K562 (cell line): ENCODE data around the gene STING1. TPM values are rescaled to one million over a fixed set of nuclear protein-coding genes. Genes with fewer than 3 reads are reported as not detected.
"Not testable (repeated sequence)": the region's sequence is repeated elsewhere in the genome, so short reads cannot be mapped to it uniquely, and the experiment has no call there.

ENCODE experiments used
- ATAC-seq: fragments of 200-7000 bp; cut with Tn5 transposase; 3 replicates; pipeline ENCODE4 v1.9.1; 2020; ENCODE audit warnings: moderate library complexity
- BruUV-seq: library from RNA; stranded (reverse); fragments of 400-500 nt; replicated peaks from 2 replicates; lab custom pipeline; 2021; lab: Mats Ljungman, UMichigan
- CTCF ChIA-PET: fragments of 300-600 bp; formaldehyde crosslinking; extraction: SDS; loops from one replicate; lab custom pipeline; 2021; ENCODE audit warnings: low intra/inter-chr PET ratio; lab: Yijun Ruan, JAX
- POLR2A ChIA-PET: fragments of 300-600, 350-650 bp; sonication (Branson Sonifier 250); formaldehyde crosslinking; extraction: SDS; loops from one replicate; lab custom pipeline; 2021; ENCODE audit warnings: antibody characterized with exemption, inconsistent platforms; lab: Yijun Ruan, JAX
- DNase-seq, 4 experiments: peaks; one replicate each; pipeline versions ENCODE4 v3.0.0 to v3.0.0-alpha.2; 2011 to 2018; ENCODE audit warnings: low spot score in 3 of 4, mixed read lengths in 3 of 4; ENCODE audit errors: extremely low read depth in 1 of 4
- FAIRE-seq: peaks from 2 replicates; lab custom pipeline; 2011; peaks lifted over from hg19 to GRCh38; lab: Jason Lieb, UNC
- H2AFZ ChIP-seq: 2 replicates; pipeline ENCODE4 v1.6.0; 2011; ENCODE audit warnings: low read depth, low read length, control low read depth, inconsistent platforms
- H3K27ac ChIP-seq: fragments of 200-600 bp; 3 replicates; pipeline ENCODE4 v1.8.0; 2011; ENCODE audit warnings: low read depth, mild to moderate bottlenecking, control low read depth, inconsistent platforms, low read length, moderate library complexity, mixed read lengths; ENCODE audit errors: extremely low read depth
- H3K27me3 ChIP-seq, 2 experiments: fragments of 300-600 bp in 1 of 2; 2 replicates in 1 of 2; 3 replicates in 1 of 2; pipeline versions ENCODE4 v1.6.0 to v1.8.0; 2011; ENCODE audit warnings: inconsistent platforms in 2 of 2, low read length in 2 of 2, mild to moderate bottlenecking in 1 of 2, mixed read lengths in 1 of 2, moderate library complexity in 1 of 2; ENCODE audit not compliant: control insufficient read depth in 2 of 2, insufficient read depth in 2 of 2
- H3K36me3 ChIP-seq: fragments of 300-600 bp; 3 replicates; pipeline ENCODE4 v1.8.0; 2011; ENCODE audit warnings: mild to moderate bottlenecking, low read length, inconsistent platforms; ENCODE audit not compliant: control insufficient read depth, insufficient read depth
- H3K4me1 ChIP-seq, 2 experiments: fragments of 200-600 bp in 1 of 2; replicated peaks in 1 of 2; 2 replicates in 1 of 2; 3 replicates in 1 of 2; pipeline versions ENCODE4 v1.5.1 to v1.8.0; 2011; ENCODE audit warnings: inconsistent platforms in 2 of 2, low read length in 2 of 2, mild to moderate bottlenecking in 1 of 2, mixed read lengths in 1 of 2, moderate library complexity in 1 of 2; ENCODE audit not compliant: control insufficient read depth in 2 of 2, insufficient read depth in 2 of 2
- H3K4me2 ChIP-seq: 2 replicates; pipeline ENCODE4 v1.6.1; 2011; ENCODE audit warnings: low read length, control low read depth, inconsistent platforms, mixed read lengths; ENCODE audit not compliant: insufficient read depth
- H3K4me3 ChIP-seq: fragments of 200-600 bp; sonication (generic), shearing (Covaris generic); 2 replicates; pipeline ENCODE4 v1.5.1; 2016; ENCODE audit warnings: control low read depth, inconsistent platforms
- H3K79me2 ChIP-seq: fragments of 200-600 bp; 3 replicates; pipeline ENCODE4 v1.8.0; 2011; ENCODE audit warnings: low read length, inconsistent platforms; ENCODE audit not compliant: control insufficient read depth, insufficient read depth
- H3K9ac ChIP-seq, 2 experiments: 2 replicates each; pipeline versions ENCODE4 v1.6.0 to v1.6.1; 2011; ENCODE audit warnings: low read depth in 2 of 2, low read length in 2 of 2, control low read depth in 1 of 2, inconsistent platforms in 1 of 2, mild to moderate bottlenecking in 1 of 2, mixed read lengths in 1 of 2; ENCODE audit not compliant: insufficient read depth in 1 of 2
- H3K9me1 ChIP-seq: one replicate; pipeline ENCODE4 v1.6.0; 2011; ENCODE audit warnings: inconsistent platforms, mild to moderate bottlenecking, low read length, moderate library complexity; ENCODE audit not compliant: control insufficient read depth, insufficient read depth
- H3K9me3 ChIP-seq: replicated peaks from 2 replicates; pipeline ENCODE4 v1.5.1; 2011; ENCODE audit warnings: low read depth, low read length, inconsistent platforms; ENCODE audit not compliant: control insufficient read depth, insufficient read depth
- H4K20me1 ChIP-seq: replicated peaks from 2 replicates; pipeline ENCODE4 v1.6.1; 2011; ENCODE audit warnings: low read length, inconsistent platforms, mixed read lengths; ENCODE audit not compliant: control insufficient read depth, insufficient read depth
- C11orf30 ChIP-seq: fragments of 450-650 bp; IDR thresholded peaks from 2 replicates; pipeline ENCODE4 v1.6.1; 2016; ENCODE audit warnings: low read depth, mild to moderate bottlenecking
- DNMT1 ChIP-seq: fragments of 450-650 bp; IDR thresholded peaks from 2 replicates; pipeline ENCODE4 v1.6.1; 2016; ENCODE audit warnings: antibody characterized with exemption, mild to moderate bottlenecking
- FOSL1 ChIP-seq: fragments of 200-800 bp; sonication (Bioruptor generic); conservative IDR thresholded peaks from 2 replicates; pipeline ENCODE4 v1.6.1; 2016; ENCODE audit warnings: missing genetic modification characterization, missing compliant biosample characterization
- MAFG ChIP-seq: fragments of 450-650 bp; conservative IDR thresholded peaks from 2 replicates; pipeline ENCODE4 v1.6.1; 2016; ENCODE audit warnings: missing genetic modification characterization, missing compliant biosample characterization
- NFE2 ChIP-seq: IDR thresholded peaks from 2 replicates; pipeline ENCODE4 v1.6.1; 2014; ENCODE audit warnings: antibody characterized with exemption, low read depth
- ZNF592 ChIP-seq: fragments of 450-650 bp; IDR thresholded peaks from 2 replicates; pipeline ENCODE4 v1.6.1; 2017; ENCODE audit warnings: antibody characterized with exemption, mild to moderate bottlenecking
- WGBS: fragments of 100-300 bp; shearing (Covaris generic); methylation state at CpG from one replicate; pipeline ENCODE4 v1.1.6; 2016; ENCODE audit warnings: low coverage, mixed read lengths; ENCODE audit not compliant: insufficient coverage; ENCODE audit errors: missing lambda C conversion rate; 5-methylcytosine and 5-hydroxymethylcytosine counted together
- in situ Hi-C: fragments of 300-500 bp; cut with MboI; formaldehyde crosslinking; loops from 4 replicates; pipeline ENCODE4 v1.15.0; 2018; ENCODE audit warnings: inconsistent platforms, mixed read lengths
- intact Hi-C: fragments of 100-400 bp; cut with micrococcal nuclease; formaldehyde crosslinking; loops from 2 replicates; pipeline ENCODE4 v1.14.2; 2022
- polyA plus RNA-seq, 8 experiments: library from polyadenylated mRNA; depleted of rRNA in 4 of 8; stranded (reverse) in 5 of 8; unstranded in 3 of 8; fragments of >200 nt; fragmentation: Nextera tagmentation in 2 of 8; fragmentation: Illumina TruSeq in 1 of 8; extraction: Ambion mirVana in 2 of 8; extraction: Trizol in 1 of 8; gene quantifications; 2 replicates each; pipeline versions ENCODE4 v1.2.1 to v1.2.3, GENCODE V29; 2011 to 2014; ENCODE audit warnings: inconsistent platforms in 1 of 8, missing spikeins in 1 of 8
- total RNA-seq, 7 experiments: library from RNA; depleted of rRNA in 6 of 7; stranded (reverse); fragments of >200 nt in 6 of 7; fragmentation: Illumina TruSeq in 2 of 7; extraction: Trizol in 2 of 7; gene quantifications; 2 replicates each; pipeline versions ENCODE4 v1.2.1 to v1.2.3, GENCODE V29; 2011 to 2021; ENCODE audit warnings: low replicate concordance in 1 of 7

The STING1 gene
- total and polyA plus RNA-seq, 9 of the 15 experiments (the other 6 are each of a cell fraction or from before 2014, with no cell fraction given): 20.8 to 69.1 (median 44.7) TPM

GRCh38 chr5:139525586-139526308 lies 43.2 kb upstream of the STING1 start:
- FAIRE-seq, CTCF ChIA-PET, H3K27me3 ChIP-seq, H3K9me1 ChIP-seq, H4K20me1 ChIP-seq, in situ Hi-C loops, H3K36me3 ChIP-seq, H3K4me3 ChIP-seq, H3K9me3 ChIP-seq, H3K9ac ChIP-seq, BruUV-seq, intact Hi-C loops, H3K4me1 ChIP-seq, H3K27ac ChIP-seq, H3K79me2 ChIP-seq, DNase-seq, H3K4me2 ChIP-seq, ATAC-seq: not testable (repeated sequence)
- WGBS: 82% methylated on average over 9 of the region's 12 CpGs
- 0 out of 2 replicates have a peak overlapping the region, but pooled peaks have one; percentile 18 for H2AFZ ChIP-seq
- POLR2A ChIA-PET: interaction anchor here (0.8 to 1.2 kb wide), 2 partner anchors 14 to 29 kb away, joined by 3 to 4 read pairs; no protein-coding TSS in a partner anchor

GRCh38 chr5:139524940-139525585 lies 42.5 kb upstream of the STING1 start:
- in situ Hi-C loops: no loop called here
- POLR2A ChIA-PET: interaction anchor here (0.7 to 1.2 kb wide), 2 partner anchors 28 to 314 kb away, joined by 3 to 4 read pairs; no protein-coding TSS in a partner anchor
- no peak for FAIRE-seq
- TF ChIP-seq C11orf30: 0 out of 2 replicates have a peak, but pooled peaks have one; percentile 17
- TF ChIP-seq ZNF592: peak; percentile 29; the same call in 1 of the 2 replicates
- TF ChIP-seq DNMT1: no peak
- no peak for TF ChIP-seq FOSL1
- TF ChIP-seq MAFG (tag): peak; percentile 33; the same call in 1 of the 2 replicates
- peak; percentile 63 for TF ChIP-seq NFE2

More at GRCh38 chr5:139524940-139525585, 42.5 kb upstream of the STING1 start:
- H3K79me2 ChIP-seq: no peaks in the 10 kb centered on the region
- H3K27me3 ChIP-seq: no peaks in the 10 kb centered on the region
- H3K4me1 ChIP-seq: 0 out of 5 replicates have a peak, but pooled peaks cover 0 to 4% of the 10 kb centered on the region in 2 experiments
- H2AFZ ChIP-seq: peak overlapping the region; percentile 67
- H4K20me1 ChIP-seq: no peaks in the 10 kb centered on the region
- CTCF ChIA-PET: no interaction called here
- no peaks in the 10 kb centered on the region for H3K36me3 ChIP-seq
- no peak overlapping the region for H3K27ac ChIP-seq
- DNase-seq (peak in 1 of 4 experiments; percentile 21), ATAC-seq (peak; percentile 59)
- WGBS: 7% methylated on average over 2 of the region's 2 CpGs
- no peak overlapping the region for H3K4me3 ChIP-seq
- BruUV-seq: no TSS peak
- H3K9me1 ChIP-seq: no peaks in the 10 kb centered on the region
- intact Hi-C loops: no loop called here
- no peak overlapping the region for H3K9ac ChIP-seq
- H3K9me3 ChIP-seq: no peaks in the 10 kb centered on the region
- H3K4me2 ChIP-seq: no peak overlapping the region
